Measurements from ENCODE around the gene HOXB6.
A peak's percentile ranks its signal among the peaks of the same experiment; 100 is the strongest.

HOXB6 gene

GRCh38 chr17:48615047-48615962 lies 10.5 kb upstream of the HOXB6 start, which contains the start of gene HOXB8 (continued):
- TF ChIP-seq PATZ1 (tag by site-specific recombination; IDR thresholded peaks at IDR 0.05) (peak; percentile 65; the same call in 1 of the 2 replicates), ZNF169 (tag by site-specific recombination; IDR thresholded peaks at IDR 0.05) (no peak), TCF7L2 (IDR thresholded peaks at IDR 0.05; ENCODE audit: borderline replicate concordance, low read depth, low read length) (peak; percentile 75), ZNF112 (tag by site-specific recombination; IDR thresholded peaks at IDR 0.05) (no peak), ZBTB7A (tag by site-specific recombination; IDR thresholded peaks at IDR 0.05; ENCODE audit: low read depth) (no peak), ZNF677 (tag by site-specific recombination; IDR thresholded peaks at IDR 0.05) (no peak), ZBTB10 (tag by site-specific recombination; IDR thresholded peaks at IDR 0.05) (peak; percentile 64; the same call in 1 of the 2 replicates), HOXA7 (CRISPR knock-in tag; IDR thresholded peaks at IDR 0.05; ENCODE audit: borderline replicate concordance) (no peak), YY1 (tag by site-specific recombination; IDR thresholded peaks at IDR 0.05) (no peak; the same call in 1 of the 2 replicates), ZNF837 (tag by site-specific recombination; IDR thresholded peaks at IDR 0.05) (no peak), PBX3 (CRISPR knock-in tag; IDR thresholded peaks at IDR 0.05) (no peak), HIC1 (tag by site-specific recombination; IDR thresholded peaks at IDR 0.05) (no peak; the same call in none of the 2 replicates), ZBTB20 (tag by site-specific recombination; IDR thresholded peaks at IDR 0.05) (peak; percentile 79), ZNF19 (tag by site-specific recombination; IDR thresholded peaks at IDR 0.05; ENCODE audit: low read depth) (no peak), ZFHX2 (tag by site-specific recombination; conservative IDR thresholded peaks at IDR 0.05) (peak; percentile 86), HOXD13 (CRISPR knock-in tag; IDR thresholded peaks at IDR 0.05; ENCODE audit: borderline replicate concordance) (no peak), ZNF530 (tag by site-specific recombination; IDR thresholded peaks at IDR 0.05; ENCODE audit: low read depth) (no peak), ZNF549 (tag by site-specific recombination; IDR thresholded peaks at IDR 0.05) (no peak), OSR2 (tag by site-specific recombination; IDR thresholded peaks at IDR 0.05) (peak; percentile 61; the same call in 1 of the 2 replicates), ZSCAN30 (tag by site-specific recombination; IDR thresholded peaks at IDR 0.05) (peak; percentile 52), ZSCAN5A (tag by site-specific recombination; IDR thresholded peaks at IDR 0.05) (no peak), GFI1B (tag by site-specific recombination; IDR thresholded peaks at IDR 0.05) (peak; percentile 78; the same call in 1 of the 2 replicates), OVOL3 (tag by site-specific recombination; IDR thresholded peaks at IDR 0.05) (peak; percentile 62; the same call in 1 of the 2 replicates), ZNF398 (tag by site-specific recombination; IDR thresholded peaks at IDR 0.05) (peak; percentile 95), ZNF768 (tag by site-specific recombination; IDR thresholded peaks at IDR 0.05) (no peak), ZNF16 (tag by site-specific recombination; IDR thresholded peaks at IDR 0.05; ENCODE audit: low read depth) (no peak), FEZF1 (tag by site-specific recombination; IDR thresholded peaks at IDR 0.05) (peak; percentile 86), ZNF138 (tag by site-specific recombination; IDR thresholded peaks at IDR 0.05; ENCODE audit: borderline replicate concordance) (no peak)
